ENCODE data around the gene HDAC11. TPM values are rescaled to one million over a fixed set of nuclear protein-coding genes. Genes with fewer than 3 reads are reported as not detected.
"Not testable (repeated sequence)": the region's sequence is repeated elsewhere in the genome, so short reads cannot be mapped to it uniquely, and the experiment has no call there.

Gene HDAC11
- total and polyA plus RNA-seq, 4 donors, result 16.8 to 22.2 (median 19.4) TPM

DNA sequence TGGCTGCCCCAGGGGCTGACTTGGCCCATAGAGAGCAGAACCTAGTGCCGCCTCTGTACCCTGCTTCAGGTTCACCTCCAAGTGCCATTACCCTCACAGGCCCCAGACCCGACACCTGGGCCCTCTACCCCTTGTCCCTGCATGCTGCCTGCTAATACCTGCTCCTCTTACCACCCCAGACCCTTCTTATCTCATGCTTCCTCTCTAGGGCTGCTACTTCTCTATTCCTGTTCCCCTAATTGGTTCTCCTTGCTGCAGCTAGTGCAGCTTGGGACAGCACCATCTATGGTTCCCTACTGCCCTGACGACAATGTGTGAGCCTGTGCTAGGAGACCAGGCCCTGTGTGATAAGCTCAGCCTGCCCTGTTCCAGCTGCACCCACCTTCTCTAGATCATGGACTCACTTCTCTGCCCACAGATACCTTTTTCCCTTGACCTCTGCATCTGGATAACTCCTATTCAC, 15.3 kb downstream of the HDAC11 start:
- Histone ChIP-seq H3K27ac (ENCODE audit: low read depth in 1 of 2, low read length in 2 of 2) (no peak overlapping the region), H3K27me3 (ENCODE audit: control insufficient read depth in 1 of 2, insufficient read depth in 2 of 2, low read length in 1 of 2) (no peaks in the 10 kb centered on the region), H3K36me3 (ENCODE audit: control insufficient read depth in 1 of 2, insufficient read depth in 2 of 2, low read length in 1 of 2) (no peaks in the 10 kb centered on the region), H3K9me3 (ENCODE audit: control insufficient read depth, low read length) (no peaks in the 10 kb centered on the region), H3K4me3 (ENCODE audit: low read length in 2 of 2) (no peak overlapping the region), H3K4me1 (ENCODE audit: control insufficient read depth in 1 of 2, insufficient read depth in 2 of 2, low read length in 2 of 2) (no peaks in the 10 kb centered on the region)
- ATAC-seq (ENCODE audit: low FRiP score) (no peak), DNase-seq (peak in 1 of 2 donors; percentile 65)
- intact Hi-C loops (cut with DNase I), result no loop called here
- 89 to 90% methylated on average over 3 of the region's 3 CpGs for WGBS, 2 donors

DNA sequence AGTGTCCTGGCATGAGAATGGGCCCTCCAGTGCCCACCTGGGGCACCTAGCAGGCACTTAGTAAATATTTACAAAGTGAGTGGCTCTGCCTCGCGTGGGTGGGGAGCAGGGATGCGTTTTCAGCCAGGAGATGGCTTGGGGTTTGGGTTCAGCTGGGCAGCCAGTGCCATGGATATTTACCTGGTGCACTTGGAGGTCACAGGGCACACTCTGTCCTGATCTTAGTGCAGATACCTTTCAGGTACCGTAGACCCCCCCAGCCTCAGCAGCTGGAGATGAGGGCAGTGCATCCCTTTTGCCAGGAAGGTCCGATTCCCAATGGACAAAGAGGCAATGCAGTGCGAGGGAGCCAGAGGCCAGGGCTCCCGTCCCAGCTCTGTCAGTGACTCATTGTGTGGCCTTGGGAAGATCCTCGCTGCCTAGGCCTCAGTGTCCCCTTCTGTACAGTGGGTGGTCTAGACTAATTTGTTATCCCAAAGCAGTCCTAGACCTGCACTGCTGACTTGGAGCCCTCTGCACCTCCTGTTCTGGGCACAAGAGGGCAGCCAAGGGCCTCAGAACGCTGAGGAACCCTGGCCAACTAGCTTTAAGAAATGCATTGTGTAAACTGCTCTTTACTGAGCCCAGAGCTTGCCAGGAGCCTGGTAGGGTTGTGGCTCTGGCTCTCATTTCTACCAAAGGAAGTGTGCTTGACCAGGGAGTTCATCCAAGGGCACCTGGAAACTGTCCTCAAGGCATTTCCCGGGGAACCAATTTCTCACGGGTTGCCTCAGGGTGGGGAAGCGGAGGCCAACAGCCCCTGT, 16.0 kb downstream of the HDAC11 start:
- Histone ChIP-seq H3K9me3 (ENCODE audit: control insufficient read depth, low read length) (no peaks in the 10 kb centered on the region), H3K36me3 (ENCODE audit: control insufficient read depth in 1 of 2, insufficient read depth in 2 of 2, low read length in 1 of 2) (no peaks in the 10 kb centered on the region), H3K4me1 (ENCODE audit: control insufficient read depth in 1 of 2, insufficient read depth in 2 of 2, low read length in 2 of 2) (no peaks in the 10 kb centered on the region), H3K27me3 (ENCODE audit: control insufficient read depth in 1 of 2, insufficient read depth in 2 of 2, low read length in 1 of 2) (no peaks in the 10 kb centered on the region), H3K4me3 (ENCODE audit: low read length in 2 of 2) (no peak overlapping the region), H3K27ac (ENCODE audit: low read depth in 1 of 2, low read length in 2 of 2) (no peak overlapping the region)
- DNase-seq (peak; percentile 81 to 91), ATAC-seq (ENCODE audit: low FRiP score) (peak; percentile 91)
- intact Hi-C loops (cut with DNase I), result loop anchor here (1.0 kb wide), 1 partner anchor 152 kb away; no protein-coding TSS in a partner anchor
- WGBS, 2 donors, result 42 to 43% methylated on average over 12 of the region's 12 CpGs

DNA sequence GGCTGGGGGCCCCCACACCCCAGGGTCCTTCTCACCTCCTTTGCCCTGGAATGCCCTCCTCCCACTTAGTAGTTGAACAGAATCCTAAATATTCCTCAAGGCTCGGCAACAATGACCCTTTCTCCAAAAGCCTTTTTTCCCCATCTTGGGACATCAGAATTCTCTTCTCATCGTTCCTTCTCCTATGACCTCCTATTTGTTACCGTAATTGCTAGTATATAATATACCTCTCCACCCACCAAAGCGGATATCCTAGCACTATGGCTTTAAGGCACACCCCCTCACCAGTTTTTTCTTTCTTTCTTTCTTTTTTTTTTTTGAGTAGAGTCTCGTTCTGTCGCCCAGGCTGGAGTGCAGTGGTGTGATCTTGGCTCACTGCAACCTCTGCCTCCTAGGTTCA, 16.8 kb downstream of the HDAC11 start:
- no peaks in the 10 kb centered on the region for H3K27me3 ChIP-seq (ENCODE audit: control insufficient read depth in 1 of 2, insufficient read depth in 2 of 2, low read length in 1 of 2)
- H3K27ac ChIP-seq (ENCODE audit: low read depth in 1 of 2, low read length in 2 of 2), result no peak overlapping the region
- H3K9me3 ChIP-seq (ENCODE audit: control insufficient read depth, low read length), result no peaks in the 10 kb centered on the region
- WGBS, 2 donors, result 65 to 69% methylated on average over 6 of the region's 6 CpGs
- no peaks in the 10 kb centered on the region for H3K36me3 ChIP-seq (ENCODE audit: control insufficient read depth in 1 of 2, insufficient read depth in 2 of 2, low read length in 1 of 2)
- intact Hi-C loops (cut with DNase I), result loop anchor here (1.0 kb wide), 1 partner anchor 151 kb away; no protein-coding TSS in a partner anchor
- no peak overlapping the region for H3K4me3 ChIP-seq (ENCODE audit: low read length in 2 of 2)
- no peaks in the 10 kb centered on the region for H3K4me1 ChIP-seq (ENCODE audit: control insufficient read depth in 1 of 2, insufficient read depth in 2 of 2, low read length in 2 of 2)
- no peak for DNase-seq
- ATAC-seq (ENCODE audit: low FRiP score), result no peak

DNA sequence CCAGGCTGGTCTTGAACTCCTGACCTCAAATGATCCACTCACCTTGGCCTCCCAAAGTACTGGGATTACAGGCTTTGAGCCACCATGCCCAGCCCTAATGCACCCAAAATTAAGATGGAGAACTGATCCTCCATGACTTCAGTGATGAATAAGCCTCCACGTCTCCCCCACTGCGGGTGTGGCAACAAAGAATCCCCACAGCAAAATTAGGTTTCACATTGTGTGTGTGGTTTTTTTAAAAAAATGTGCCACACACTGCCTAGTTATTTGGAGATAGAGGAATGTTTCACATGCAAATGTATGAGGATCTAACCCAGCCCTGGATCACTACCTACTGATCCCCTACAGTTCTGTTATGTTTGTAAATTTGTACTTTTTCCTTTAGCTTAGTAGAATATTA, 17.3 kb downstream of the HDAC11 start:
- intact Hi-C loops (cut with DNase I), result no loop called here
- no peak for ATAC-seq (ENCODE audit: low FRiP score)
- DNase-seq, result peak in 1 of 2 donors; percentile 7
- H3K27ac ChIP-seq (ENCODE audit: low read depth in 1 of 2, low read length in 2 of 2), result no peak overlapping the region
- 91% methylated on average over 2 of the region's 2 CpGs for WGBS, 2 donors
- H3K4me1 ChIP-seq (ENCODE audit: control insufficient read depth in 1 of 2, insufficient read depth in 2 of 2, low read length in 2 of 2), result no peaks in the 10 kb centered on the region
- no peak overlapping the region for H3K4me3 ChIP-seq (ENCODE audit: low read length in 2 of 2)
- no peaks in the 10 kb centered on the region for H3K36me3 ChIP-seq (ENCODE audit: control insufficient read depth in 1 of 2, insufficient read depth in 2 of 2, low read length in 1 of 2)
- no peaks in the 10 kb centered on the region for H3K27me3 ChIP-seq (ENCODE audit: control insufficient read depth in 1 of 2, insufficient read depth in 2 of 2, low read length in 1 of 2)
- no peaks in the 10 kb centered on the region for H3K9me3 ChIP-seq (ENCODE audit: control insufficient read depth, low read length)

DNA sequence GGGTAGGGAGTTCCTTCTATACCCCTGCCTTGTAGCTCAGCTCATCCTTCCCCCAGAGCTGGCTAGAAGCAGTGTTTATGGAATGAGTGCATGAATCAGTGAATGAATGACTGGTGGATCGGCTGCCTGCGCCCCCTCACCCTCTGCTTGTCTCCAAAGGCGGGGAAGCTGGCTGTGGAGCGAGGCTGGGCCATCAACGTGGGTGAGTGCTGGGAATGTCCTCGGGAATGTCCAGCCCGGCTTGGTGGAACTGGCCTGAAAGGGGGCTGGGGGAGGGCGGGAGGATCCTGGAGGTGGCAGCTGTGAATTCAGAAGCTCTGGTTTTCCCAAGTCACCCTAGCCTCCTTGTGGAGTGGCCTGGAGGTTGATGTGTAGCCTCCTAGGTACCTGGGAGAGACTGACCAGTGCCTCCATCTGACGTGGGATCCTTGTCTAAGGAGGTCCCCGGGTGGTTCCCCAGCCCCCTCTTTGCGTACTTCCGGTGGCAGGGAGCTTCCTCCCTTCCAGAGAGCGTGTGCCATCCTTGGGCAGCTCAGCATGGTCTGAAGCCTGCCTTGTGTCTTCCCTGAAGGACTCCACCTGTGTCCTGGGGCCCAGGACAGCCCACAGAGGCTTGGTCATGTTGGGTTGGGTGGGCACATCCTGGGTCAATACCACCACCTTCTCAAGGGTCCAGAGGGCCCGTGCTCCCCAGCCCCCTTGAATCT, 18.4 kb downstream of the HDAC11 start:
- Histone ChIP-seq H3K27ac (ENCODE audit: low read depth in 1 of 2, low read length in 2 of 2) (no peak overlapping the region), H3K4me3 (ENCODE audit: low read length in 2 of 2) (no peak overlapping the region), H3K4me1 (ENCODE audit: control insufficient read depth in 1 of 2, insufficient read depth in 2 of 2, low read length in 2 of 2) (no peaks in the 10 kb centered on the region), H3K36me3 (ENCODE audit: control insufficient read depth in 1 of 2, insufficient read depth in 2 of 2, low read length in 1 of 2) (no peaks in the 10 kb centered on the region), H3K9me3 (ENCODE audit: control insufficient read depth, low read length) (no peaks in the 10 kb centered on the region), H3K27me3 (ENCODE audit: control insufficient read depth in 1 of 2, insufficient read depth in 2 of 2, low read length in 1 of 2) (no peaks in the 10 kb centered on the region)
- ATAC-seq (ENCODE audit: low FRiP score) (no peak), DNase-seq (peak; percentile 27 to 73)
- intact Hi-C loops (cut with DNase I), result no loop called here
- 84 to 89% methylated on average over 14 of the region's 14 CpGs for WGBS, 2 donors

DNA sequence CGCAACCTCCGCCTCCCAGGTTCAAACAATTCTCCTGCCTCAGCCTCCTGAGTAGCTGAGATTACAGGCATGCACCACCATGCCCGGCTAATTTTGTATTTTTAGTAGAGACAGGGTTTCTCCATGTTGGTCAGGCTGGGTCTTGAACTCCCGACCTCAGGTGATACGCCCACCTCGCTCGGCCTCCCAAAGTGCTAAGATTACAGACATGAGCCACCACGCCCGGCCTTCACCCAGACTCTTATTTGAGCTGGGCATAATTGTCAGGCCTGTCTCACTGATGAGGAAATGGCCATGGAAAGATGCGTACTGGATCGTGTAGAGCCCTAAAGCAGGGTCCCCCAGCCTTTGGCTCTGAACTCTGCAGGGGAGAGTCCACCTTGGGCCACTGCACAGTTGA, 19.1 kb downstream of the HDAC11 start:
- ATAC-seq (ENCODE audit: low FRiP score); H3K4me3 ChIP-seq (ENCODE audit: low read length in 2 of 2); H3K9me3 ChIP-seq (ENCODE audit: control insufficient read depth, low read length); H3K27ac ChIP-seq (ENCODE audit: low read depth in 1 of 2, low read length in 2 of 2); intact Hi-C loops (cut with DNase I); H3K27me3 ChIP-seq (ENCODE audit: control insufficient read depth in 1 of 2, insufficient read depth in 2 of 2, low read length in 1 of 2); H3K36me3 ChIP-seq (ENCODE audit: control insufficient read depth in 1 of 2, insufficient read depth in 2 of 2, low read length in 1 of 2); H3K4me1 ChIP-seq (ENCODE audit: control insufficient read depth in 1 of 2, insufficient read depth in 2 of 2, low read length in 2 of 2): not testable (repeated sequence)
- WGBS, 2 donors, result 94 to 96% methylated on average over 11 of the region's 11 CpGs
- peak; percentile 30 to 60 for DNase-seq

DNA sequence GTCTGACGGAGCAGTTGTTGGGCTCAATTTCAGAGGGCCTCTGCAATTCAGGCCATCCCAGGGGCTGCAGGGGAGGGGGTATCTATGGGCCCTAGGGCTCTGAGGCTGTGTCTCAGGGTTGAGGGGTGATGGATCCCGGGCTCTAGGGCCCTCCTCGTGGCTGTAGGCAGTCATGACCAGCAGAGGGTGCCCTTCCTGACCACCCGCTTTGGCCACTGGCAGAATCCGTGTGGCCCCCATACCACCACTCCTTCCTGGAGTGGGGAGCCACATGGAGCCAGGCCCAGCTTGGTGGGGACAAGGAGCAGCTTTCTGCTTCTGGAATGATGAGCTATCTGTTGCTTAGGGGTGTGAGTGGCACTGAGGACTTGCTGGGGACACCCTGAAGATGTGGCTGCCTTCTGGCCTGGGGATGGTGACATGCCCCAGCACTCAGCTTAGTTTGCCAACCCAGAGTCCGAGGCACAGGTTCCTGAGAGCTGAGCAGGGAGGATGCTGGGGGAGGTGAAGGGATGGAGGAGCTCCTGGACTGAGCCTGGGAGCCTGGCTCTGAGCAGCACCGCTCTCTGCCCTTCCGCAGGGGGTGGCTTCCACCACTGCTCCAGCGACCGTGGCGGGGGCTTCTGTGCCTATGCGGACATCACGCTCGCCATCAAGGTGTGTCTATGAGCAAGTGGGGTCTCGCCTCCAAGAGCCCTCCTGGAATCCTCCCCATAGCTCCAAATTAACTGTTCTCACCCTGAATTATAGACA, 20.2 kb downstream of the HDAC11 start:
- no peaks in the 10 kb centered on the region for H3K4me1 ChIP-seq (ENCODE audit: control insufficient read depth in 1 of 2, insufficient read depth in 2 of 2, low read length in 2 of 2)
- intact Hi-C loops (cut with DNase I), result no loop called here

DNA sequence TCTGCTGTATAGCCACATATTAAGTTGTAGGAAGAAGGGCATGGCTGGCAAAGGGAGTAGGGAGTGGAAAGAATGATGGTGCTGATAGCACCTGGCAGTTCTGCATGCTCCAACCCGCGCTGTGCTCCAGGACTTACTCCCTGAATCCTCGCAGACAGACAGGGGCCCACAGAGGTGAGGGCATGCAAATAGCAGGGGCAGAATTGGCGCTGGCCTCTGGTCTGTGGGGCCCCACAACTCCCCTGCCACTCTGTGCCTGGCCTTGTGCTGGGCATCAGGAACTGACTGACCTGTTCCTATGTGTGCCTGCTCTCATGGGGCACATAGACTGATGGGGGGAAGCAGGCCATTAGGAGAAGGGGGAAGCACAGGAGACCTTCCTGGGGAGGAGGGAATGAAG, 20.9 kb downstream of the HDAC11 start:
- intact Hi-C loops (cut with DNase I), result no loop called here
- ATAC-seq (ENCODE audit: low FRiP score) (no peak), DNase-seq (peak; percentile 24 to 34)
- Histone ChIP-seq H3K27me3 (ENCODE audit: control insufficient read depth in 1 of 2, insufficient read depth in 2 of 2, low read length in 1 of 2) (no peaks in the 10 kb centered on the region), H3K36me3 (ENCODE audit: control insufficient read depth in 1 of 2, insufficient read depth in 2 of 2, low read length in 1 of 2) (no peaks in the 10 kb centered on the region), H3K27ac (ENCODE audit: low read depth in 1 of 2, low read length in 2 of 2) (no peak overlapping the region), H3K4me1 (ENCODE audit: control insufficient read depth in 1 of 2, insufficient read depth in 2 of 2, low read length in 2 of 2) (no peaks in the 10 kb centered on the region), H3K4me3 (ENCODE audit: low read length in 2 of 2) (no peak overlapping the region), H3K9me3 (ENCODE audit: control insufficient read depth, low read length) (no peaks in the 10 kb centered on the region)
- 94 to 98% methylated on average over 4 of the region's 4 CpGs for WGBS, 2 donors

More for the DNA sequence above, 20.2 kb downstream of the HDAC11 start:
- Histone ChIP-seq H3K27ac (ENCODE audit: low read depth in 1 of 2, low read length in 2 of 2) (no peak overlapping the region), H3K36me3 (ENCODE audit: control insufficient read depth in 1 of 2, insufficient read depth in 2 of 2, low read length in 1 of 2) (no peaks in the 10 kb centered on the region), H3K9me3 (ENCODE audit: control insufficient read depth, low read length) (no peaks in the 10 kb centered on the region), H3K4me3 (ENCODE audit: low read length in 2 of 2) (no peak overlapping the region), H3K27me3 (ENCODE audit: control insufficient read depth in 1 of 2, insufficient read depth in 2 of 2, low read length in 1 of 2) (no peaks in the 10 kb centered on the region)
- WGBS, 2 donors, result 89 to 90% methylated on average over 15 of the region's 15 CpGs
- DNase-seq, result peak; percentile 48 to 66
- ATAC-seq (ENCODE audit: low FRiP score), result no peak
